ENCODE measurements around the gene ARL15. TPM values are rescaled to one million over a fixed set of nuclear protein-coding genes. Genes with fewer than 3 reads are reported as not detected.

The ARL15 gene
- total RNA-seq, 1 experiment from 2014 or later = 18.3 TPM

DNA sequence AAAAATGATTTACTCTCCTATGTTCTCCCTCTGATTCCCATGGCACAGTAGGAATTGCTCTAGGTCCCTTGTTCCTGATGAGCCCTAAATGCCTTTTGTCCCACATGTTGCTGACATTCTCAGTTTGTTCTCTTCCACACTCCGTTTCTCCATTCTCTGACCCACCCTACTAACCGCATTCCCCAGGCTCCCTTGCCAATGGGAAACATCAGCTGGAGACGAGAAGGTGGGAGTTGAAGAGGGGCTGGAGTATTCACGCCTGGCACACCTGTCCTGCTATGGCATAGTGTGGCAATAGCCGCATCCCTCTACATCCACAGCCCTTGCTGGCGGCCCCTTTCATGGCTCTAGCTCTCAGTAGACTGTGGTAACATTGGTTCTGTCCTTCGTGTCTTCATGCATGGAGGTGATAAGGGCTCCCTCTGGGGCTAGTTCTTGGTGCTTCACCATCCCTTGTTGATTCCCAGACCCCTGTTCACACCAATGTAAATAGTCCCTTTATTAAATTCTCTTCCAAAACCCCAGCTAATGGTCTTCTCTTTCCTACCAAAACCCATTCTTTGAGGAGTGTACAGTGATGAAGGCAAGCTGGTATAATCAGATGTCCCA is 16.4 kb upstream of the ARL15 start:
- Histone ChIP-seq H3K4me1 (ENCODE audit: insufficient read depth, low read length, poor library complexity, severe bottlenecking) (no peaks in the 10 kb centered on the region), H3K9me3 (ENCODE audit: low read depth, low read length, poor library complexity, severe bottlenecking) (no peaks in the 10 kb centered on the region), H3K27ac (ENCODE audit: low read depth, low read length, poor library complexity, severe bottlenecking) (no peak overlapping the region), H3K36me3 (ENCODE audit: insufficient read depth, low read length, poor library complexity, severe bottlenecking) (no peaks in the 10 kb centered on the region), H3K4me3 (ENCODE audit: low read depth, low read length, poor library complexity, severe bottlenecking) (no peak overlapping the region), H3K27me3 (replicated peaks; ENCODE audit: insufficient read depth, low read depth, low read length, poor library complexity) (no peaks in the 10 kb centered on the region)
- DNase-seq (ENCODE audit: low spot score) = no peak
- TF ChIP-seq, protein P1, sequence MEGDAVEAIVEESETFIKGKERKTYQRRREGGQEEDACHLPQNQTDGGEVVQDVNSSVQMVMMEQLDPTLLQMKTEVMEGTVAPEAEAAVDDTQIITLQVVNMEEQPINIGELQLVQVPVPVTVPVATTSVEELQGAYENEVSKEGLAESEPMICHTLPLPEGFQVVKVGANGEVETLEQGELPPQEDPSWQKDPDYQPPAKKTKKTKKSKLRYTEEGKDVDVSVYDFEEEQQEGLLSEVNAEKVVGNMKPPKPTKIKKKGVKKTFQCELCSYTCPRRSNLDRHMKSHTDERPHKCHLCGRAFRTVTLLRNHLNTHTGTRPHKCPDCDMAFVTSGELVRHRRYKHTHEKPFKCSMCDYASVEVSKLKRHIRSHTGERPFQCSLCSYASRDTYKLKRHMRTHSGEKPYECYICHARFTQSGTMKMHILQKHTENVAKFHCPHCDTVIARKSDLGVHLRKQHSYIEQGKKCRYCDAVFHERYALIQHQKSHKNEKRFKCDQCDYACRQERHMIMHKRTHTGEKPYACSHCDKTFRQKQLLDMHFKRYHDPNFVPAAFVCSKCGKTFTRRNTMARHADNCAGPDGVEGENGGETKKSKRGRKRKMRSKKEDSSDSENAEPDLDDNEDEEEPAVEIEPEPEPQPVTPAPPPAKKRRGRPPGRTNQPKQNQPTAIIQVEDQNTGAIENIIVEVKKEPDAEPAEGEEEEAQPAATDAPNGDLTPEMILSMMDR (conservative IDR thresholded peaks at IDR 0.05; ENCODE audit: low read depth, low read length) = no peak
- no peak for TF ChIP-seq EZH2 (IDR thresholded peaks at IDR 0.05; ENCODE audit: borderline replicate concordance, low read depth, low read length, poor library complexity, severe bottlenecking)
- BruUV-seq (replicated peaks) = no TSS peak
- intact Hi-C loops (cut with micrococcal nuclease; ENCODE audit: unreplicated experiment) = no loop called here
- ChIA-PET POLR2A (ENCODE audit: low non-redundant PET) (no interaction called here), CTCF (no interaction called here)

DNA sequence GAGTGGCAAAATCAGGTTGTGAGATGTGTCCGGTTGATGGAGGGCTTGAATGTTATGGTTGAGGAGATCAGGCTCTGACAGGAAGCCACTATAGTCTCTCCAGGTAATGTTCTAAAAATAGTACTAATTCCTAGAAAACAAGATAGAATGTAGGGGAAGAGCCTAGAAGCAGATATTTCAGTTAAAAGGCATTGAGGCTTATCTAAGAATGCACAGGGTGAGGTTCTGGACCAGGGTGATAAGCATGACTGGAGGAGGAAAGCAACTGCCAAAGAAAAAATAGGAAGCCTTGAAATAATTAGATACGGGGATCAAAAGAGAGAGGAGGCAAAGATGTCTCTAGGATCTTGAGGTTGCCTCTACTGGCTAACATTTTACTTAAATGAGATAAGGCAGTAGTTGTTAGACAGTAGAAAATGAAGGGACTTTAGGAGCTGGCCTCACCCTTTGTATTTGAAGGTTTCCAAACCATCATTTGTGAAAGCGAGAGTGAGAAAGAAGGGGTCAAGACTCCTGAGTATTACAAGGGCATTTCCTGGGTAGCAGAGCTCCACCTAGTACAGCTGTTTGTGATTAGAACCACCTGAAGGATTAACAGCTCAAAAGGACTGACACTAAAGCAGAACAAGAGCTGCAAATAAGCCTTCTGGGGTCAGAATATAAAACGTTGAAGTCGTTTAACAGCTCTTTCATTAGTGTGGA is 15.4 kb upstream of the ARL15 start:
- ChIA-PET CTCF (no interaction called here), POLR2A (ENCODE audit: low non-redundant PET) (no interaction called here)
- no peaks in the 10 kb centered on the region for H3K36me3 ChIP-seq (ENCODE audit: insufficient read depth, low read length, poor library complexity, severe bottlenecking)
- H3K27me3 ChIP-seq (replicated peaks; ENCODE audit: insufficient read depth, low read depth, low read length, poor library complexity) = no peaks in the 10 kb centered on the region
- H3K4me1 ChIP-seq (ENCODE audit: insufficient read depth, low read length, poor library complexity, severe bottlenecking) = no peaks in the 10 kb centered on the region
- intact Hi-C loops (cut with micrococcal nuclease; ENCODE audit: unreplicated experiment) = no loop called here
- no peak for TF ChIP-seq EZH2 (IDR thresholded peaks at IDR 0.05; ENCODE audit: borderline replicate concordance, low read depth, low read length, poor library complexity, severe bottlenecking)
- TF ChIP-seq, protein P1 (conservative IDR thresholded peaks at IDR 0.05; ENCODE audit: low read depth, low read length) = no peak
- H3K27ac ChIP-seq (ENCODE audit: low read depth, low read length, poor library complexity, severe bottlenecking) = no peak overlapping the region
- no peak for DNase-seq (ENCODE audit: low spot score)
- no peaks in the 10 kb centered on the region for H3K9me3 ChIP-seq (ENCODE audit: low read depth, low read length, poor library complexity, severe bottlenecking)
- no peak overlapping the region for H3K4me3 ChIP-seq (ENCODE audit: low read depth, low read length, poor library complexity, severe bottlenecking)
- no TSS peak for BruUV-seq (replicated peaks)

DNA sequence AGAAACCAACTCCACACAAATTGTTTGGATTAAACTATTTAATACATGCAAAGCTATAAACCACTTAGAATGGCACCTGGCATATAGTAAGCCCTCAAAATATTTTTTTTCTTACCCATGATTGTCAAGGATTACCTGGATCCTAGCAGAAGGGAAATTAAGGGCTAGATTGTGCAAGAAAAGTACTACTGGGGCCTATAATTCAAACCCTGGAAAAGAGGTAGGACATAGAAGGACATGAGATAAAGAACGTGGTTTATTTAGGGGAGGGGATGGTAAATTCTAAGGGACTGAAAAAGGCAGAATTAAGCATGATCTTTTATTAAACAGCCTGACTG is 14.9 kb upstream of the ARL15 start:
- intact Hi-C loops (cut with micrococcal nuclease; ENCODE audit: unreplicated experiment) = no loop called here
- DNase-seq (ENCODE audit: low spot score) = no peak
- Histone ChIP-seq H3K36me3 (ENCODE audit: insufficient read depth, low read length, poor library complexity, severe bottlenecking) (no peaks in the 10 kb centered on the region), H3K27ac (ENCODE audit: low read depth, low read length, poor library complexity, severe bottlenecking) (no peak overlapping the region), H3K9me3 (ENCODE audit: low read depth, low read length, poor library complexity, severe bottlenecking) (no peaks in the 10 kb centered on the region), H3K4me1 (ENCODE audit: insufficient read depth, low read length, poor library complexity, severe bottlenecking) (no peaks in the 10 kb centered on the region), H3K4me3 (ENCODE audit: low read depth, low read length, poor library complexity, severe bottlenecking) (no peak overlapping the region), H3K27me3 (replicated peaks; ENCODE audit: insufficient read depth, low read depth, low read length, poor library complexity) (no peaks in the 10 kb centered on the region)
- CTCF ChIA-PET = interaction anchor here (0.5 kb wide), 1 partner anchor 14 kb away, joined by 3 read pairs; no protein-coding TSS in a partner anchor
- no peak for TF ChIP-seq EZH2 (IDR thresholded peaks at IDR 0.05; ENCODE audit: borderline replicate concordance, low read depth, low read length, poor library complexity, severe bottlenecking)
- TF ChIP-seq, protein P1 (conservative IDR thresholded peaks at IDR 0.05; ENCODE audit: low read depth, low read length) = no peak
- POLR2A ChIA-PET (ENCODE audit: low non-redundant PET) = no interaction called here
- BruUV-seq (replicated peaks) = no TSS peak
